Hepatocyte (in vitro differentiated cells): ENCODE measurements around the gene EXOC6B. TPM values are rescaled to one million over a fixed set of nuclear protein-coding genes. Genes with fewer than 3 reads are reported as not detected.

Experiments
- DNase-seq: peaks from one replicate; pipeline ENCODE4 v3.0.0-alpha.2; 2016; ENCODE audit warnings: low spot score
- H2AFZ ChIP-seq: fragments of 200-600 bp; sonication (generic); 2 replicates; pipeline ENCODE4 v1.6.0; 2016; ENCODE audit warnings: antibody characterized with exemption, mild to moderate bottlenecking
- H3K27ac ChIP-seq: fragments of 200-600 bp; sonication (generic); 2 replicates; pipeline ENCODE4 v1.5.1; 2016; ENCODE audit warnings: mild to moderate bottlenecking
- H3K27me3 ChIP-seq: fragments of 200-600 bp; sonication (generic); 2 replicates; pipeline ENCODE4 v1.6.1; 2016
- H3K36me3 ChIP-seq: fragments of 200-600 bp; sonication (generic); replicated peaks from 2 replicates; pipeline ENCODE4 v1.5.1; 2016; ENCODE audit warnings: low read depth; ENCODE audit not compliant: insufficient read depth
- H3K4me1 ChIP-seq: fragments of 200-600 bp; sonication (generic); 2 replicates; pipeline ENCODE4 v1.5.1; 2016; ENCODE audit warnings: mild to moderate bottlenecking, moderate library complexity; ENCODE audit not compliant: insufficient read depth
- H3K4me2 ChIP-seq: fragments of 200-600 bp; sonication (generic); 2 replicates; pipeline ENCODE4 v1.6.0; 2016
- H3K4me3 ChIP-seq: fragments of 200-600 bp; sonication (generic); 2 replicates; pipeline ENCODE4 v1.5.1; 2016; ENCODE audit warnings: mild to moderate bottlenecking
- H3K79me2 ChIP-seq: fragments of 200-600 bp; sonication (generic); 2 replicates; pipeline ENCODE4 v1.6.0; 2017; ENCODE audit warnings: mild to moderate bottlenecking
- H3K9me2 ChIP-seq: fragments of 200-600 bp; sonication (generic); replicated peaks from 2 replicates; pipeline ENCODE4 v1.6.0; 2017; ENCODE audit warnings: mild to moderate bottlenecking; ENCODE audit not compliant: insufficient read depth
- H3K9me3 ChIP-seq: fragments of 200-600 bp; sonication (generic); 2 replicates; pipeline ENCODE4 v1.5.1; 2016; ENCODE audit warnings: low read depth, mild to moderate bottlenecking
- H4K20me1 ChIP-seq: fragments of 200-600 bp; sonication (generic); 2 replicates; pipeline ENCODE4 v1.6.0; 2016; ENCODE audit warnings: mild to moderate bottlenecking; ENCODE audit not compliant: insufficient read depth, poor library complexity, severe bottlenecking
- EZH2 ChIP-seq: fragments of 200-600 bp; sonication (generic); IDR thresholded peaks from 2 replicates; pipeline ENCODE4 v1.6.1; 2016; ENCODE audit warnings: antibody characterized with exemption, mild to moderate bottlenecking, borderline replicate concordance
- EZH2phosphoT487 ChIP-seq: fragments of 200-600 bp; sonication (generic); IDR thresholded peaks from one replicate; pipeline ENCODE4 v1.6.1; 2018; ENCODE audit warnings: antibody characterized with exemption, mild to moderate bottlenecking, low read depth, moderate library complexity; ENCODE audit not compliant: unreplicated experiment, severe bottlenecking
- whole genome bisulfite sequencing: methylation state at CpG from one replicate; pipeline ENCODE4 v1.1.6; 2016; ENCODE audit warnings: low lambda C conversion rate; ENCODE audit errors: missing lambda C conversion rate; 5-methylcytosine and 5-hydroxymethylcytosine counted together
- polyA plus RNA-seq: library from polyadenylated mRNA; unstranded; fragments of >200 nt; fragmentation: Nextera tagmentation; extraction: Ambion mirVana; gene quantifications from 2 replicates; pipeline ENCODE4 v1.2.1, GENCODE V29; 2016
- total RNA-seq: library from RNA; depleted of rRNA; stranded (reverse); fragments of >200 nt; gene quantifications from 2 replicates; pipeline ENCODE4 v1.2.3, GENCODE V29; 2014
- TF ChIP-seq, protein P1 (sequence below): fragments of 200-600 bp; sonication (generic); IDR thresholded peaks from 2 replicates; pipeline ENCODE4 v1.5.1; 2016; ENCODE audit warnings: antibody characterized with exemption, mild to moderate bottlenecking; ENCODE audit not compliant: poor library complexity

EXOC6B gene
- total and polyA plus RNA-seq, 2 experiments from 2014 or later = 11.8 to 36.2 TPM

DNA sequence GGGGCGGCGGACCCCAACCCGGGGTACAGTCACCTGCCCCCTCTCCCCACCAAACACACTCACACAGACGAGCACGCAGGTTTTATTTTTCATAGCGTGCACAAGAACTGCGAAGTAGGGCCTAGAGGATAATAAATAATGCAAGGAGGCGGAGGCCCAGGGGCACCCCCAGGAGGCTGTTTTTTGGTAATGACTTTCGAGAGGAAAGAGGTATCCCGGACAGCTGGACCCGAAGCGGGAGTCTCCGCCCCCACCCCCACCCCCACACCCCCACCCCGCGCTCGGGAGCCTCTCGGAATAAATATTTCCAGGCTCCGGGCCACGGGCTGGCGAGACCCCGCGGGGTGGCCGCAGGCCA is 681.6 kb downstream of the EXOC6B start:
- no peaks in the 10 kb centered on the region for H4K20me1 ChIP-seq
- H3K36me3 ChIP-seq = no peaks in the 10 kb centered on the region
- DNase-seq = no peak
- no peaks in the 10 kb centered on the region for H3K9me2 ChIP-seq
- no peaks in the 10 kb centered on the region for H3K9me3 ChIP-seq
- TF ChIP-seq EZH2phosphoT487 (no peak), EZH2 (no peak)
- TF ChIP-seq, protein P1, sequence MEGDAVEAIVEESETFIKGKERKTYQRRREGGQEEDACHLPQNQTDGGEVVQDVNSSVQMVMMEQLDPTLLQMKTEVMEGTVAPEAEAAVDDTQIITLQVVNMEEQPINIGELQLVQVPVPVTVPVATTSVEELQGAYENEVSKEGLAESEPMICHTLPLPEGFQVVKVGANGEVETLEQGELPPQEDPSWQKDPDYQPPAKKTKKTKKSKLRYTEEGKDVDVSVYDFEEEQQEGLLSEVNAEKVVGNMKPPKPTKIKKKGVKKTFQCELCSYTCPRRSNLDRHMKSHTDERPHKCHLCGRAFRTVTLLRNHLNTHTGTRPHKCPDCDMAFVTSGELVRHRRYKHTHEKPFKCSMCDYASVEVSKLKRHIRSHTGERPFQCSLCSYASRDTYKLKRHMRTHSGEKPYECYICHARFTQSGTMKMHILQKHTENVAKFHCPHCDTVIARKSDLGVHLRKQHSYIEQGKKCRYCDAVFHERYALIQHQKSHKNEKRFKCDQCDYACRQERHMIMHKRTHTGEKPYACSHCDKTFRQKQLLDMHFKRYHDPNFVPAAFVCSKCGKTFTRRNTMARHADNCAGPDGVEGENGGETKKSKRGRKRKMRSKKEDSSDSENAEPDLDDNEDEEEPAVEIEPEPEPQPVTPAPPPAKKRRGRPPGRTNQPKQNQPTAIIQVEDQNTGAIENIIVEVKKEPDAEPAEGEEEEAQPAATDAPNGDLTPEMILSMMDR = no peak
- H3K4me1 ChIP-seq = peaks cover 44% of the 10 kb centered on the region
- peak overlapping the region; percentile 60 for H2AFZ ChIP-seq
- peak overlapping the region; percentile 96 for H3K4me2 ChIP-seq
- H3K27me3 ChIP-seq = peaks cover 61% of the 10 kb centered on the region
- H3K79me2 ChIP-seq = no peaks in the 10 kb centered on the region
- 6% methylated on average over 21 of the region's 23 CpGs for WGBS
- H3K4me3 ChIP-seq = peak overlapping the region; percentile 70
- H3K27ac ChIP-seq = peak overlapping the region; percentile 83

DNA sequence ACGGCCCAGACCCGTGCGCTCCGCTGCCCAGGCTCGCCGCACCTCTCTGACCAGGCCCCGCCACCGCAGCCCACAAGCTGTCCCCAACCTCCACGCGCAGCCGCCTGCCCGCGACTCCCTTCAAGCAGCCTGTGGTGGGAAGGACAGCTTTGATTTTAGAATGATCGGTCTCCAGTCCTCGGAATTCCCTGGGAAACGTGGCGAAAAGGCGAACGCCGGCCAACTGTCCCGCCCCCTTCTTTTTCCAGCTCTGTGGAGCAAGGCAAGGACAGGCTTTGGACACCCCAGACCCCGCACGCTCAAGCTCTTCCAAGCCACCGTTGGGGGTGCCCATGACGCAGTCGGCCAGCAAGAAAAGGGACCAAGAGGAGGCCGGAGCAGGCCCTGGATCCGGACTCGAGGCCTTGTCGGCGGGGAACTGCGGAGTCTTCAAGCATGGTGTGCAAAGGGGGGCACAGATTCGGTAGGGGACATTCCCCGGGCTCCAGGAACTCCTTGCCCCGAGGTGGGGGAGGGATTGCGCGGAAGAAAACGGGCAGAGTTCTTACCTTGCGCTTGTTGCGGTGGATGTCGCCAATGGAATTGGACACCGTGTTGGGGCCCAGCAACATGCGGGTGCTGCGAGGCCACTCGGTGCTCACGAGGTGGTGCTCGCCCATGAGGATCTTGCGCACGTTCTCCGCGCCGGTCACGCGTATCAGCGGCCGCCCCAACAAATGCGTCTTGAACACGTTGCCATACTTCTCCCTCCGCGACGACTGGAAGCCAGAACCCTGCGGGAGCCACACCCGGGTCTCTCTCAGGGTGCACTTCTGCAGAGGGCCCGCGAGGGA is 682.2 kb downstream of the EXOC6B start:
- H3K9me3 ChIP-seq = no peaks in the 10 kb centered on the region
- H3K4me3 ChIP-seq = peak overlapping the region; percentile 38
- WGBS = 8% methylated on average over 63 of the region's 65 CpGs
- H3K27me3 ChIP-seq = peaks cover 58% of the 10 kb centered on the region
- peak overlapping the region; percentile 55 for H3K27ac ChIP-seq
- no peaks in the 10 kb centered on the region for H4K20me1 ChIP-seq
- no peaks in the 10 kb centered on the region for H3K36me3 ChIP-seq
- peak overlapping the region; percentile 58 for H2AFZ ChIP-seq
- peak overlapping the region; percentile 96 for H3K4me2 ChIP-seq
- no peaks in the 10 kb centered on the region for H3K9me2 ChIP-seq
- no peak for TF ChIP-seq EZH2phosphoT487
- TF ChIP-seq EZH2 = peak; percentile 23
- no peaks in the 10 kb centered on the region for H3K79me2 ChIP-seq
- no peak for DNase-seq
- peaks cover 41% of the 10 kb centered on the region for H3K4me1 ChIP-seq

DNA sequence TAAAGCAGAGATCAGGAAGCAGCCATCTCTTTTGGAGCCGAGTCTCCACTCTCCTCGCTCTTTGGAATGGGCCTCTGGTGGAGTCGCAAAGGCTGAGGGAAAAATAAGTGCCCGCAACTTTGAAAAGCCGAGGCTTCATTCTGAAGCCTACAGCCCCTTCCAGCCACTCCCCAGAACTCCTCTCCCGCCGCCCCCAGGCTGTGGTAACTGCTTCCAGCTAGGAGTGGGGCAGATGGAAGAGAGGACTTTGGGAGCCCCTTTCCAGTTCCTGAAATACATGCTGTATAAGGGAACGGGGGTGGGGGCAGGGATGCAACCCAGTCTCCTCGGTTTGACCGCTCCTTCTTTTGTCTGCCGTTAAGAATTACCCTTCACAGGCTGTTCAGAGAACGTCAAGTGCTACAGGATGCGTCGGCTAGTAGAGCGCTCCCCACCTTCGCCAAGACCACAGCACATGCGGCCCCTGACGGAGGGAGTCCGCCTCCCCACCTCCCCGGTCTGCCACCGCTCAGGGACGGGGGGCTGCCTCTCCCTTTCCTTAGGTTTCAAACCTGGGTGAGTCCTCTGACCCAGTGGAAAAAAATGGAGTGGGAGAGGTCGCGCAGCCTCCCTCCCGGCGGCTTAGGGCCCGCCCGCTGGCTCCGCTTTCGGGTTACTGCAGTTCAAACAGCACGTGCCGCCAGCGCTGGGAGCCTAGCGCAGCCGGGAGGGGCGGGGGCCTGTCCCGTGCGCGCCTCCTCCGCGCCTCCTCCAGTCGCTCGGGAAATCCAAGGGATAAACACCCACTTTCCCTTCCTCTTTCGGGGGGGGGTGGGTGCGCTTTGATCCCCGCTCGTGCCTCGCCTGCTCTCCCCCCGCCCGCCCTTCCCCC is 683.0 kb downstream of the EXOC6B start:
- no peak for TF ChIP-seq EZH2phosphoT487
- no peak for TF ChIP-seq EZH2
- TF ChIP-seq, protein P1 = no peak
- no peaks in the 10 kb centered on the region for H3K9me3 ChIP-seq
- H3K27me3 ChIP-seq = peaks cover 54% of the 10 kb centered on the region
- H4K20me1 ChIP-seq = no peaks in the 10 kb centered on the region
- no peaks in the 10 kb centered on the region for H3K36me3 ChIP-seq
- no peaks in the 10 kb centered on the region for H3K79me2 ChIP-seq
- peaks cover 41% of the 10 kb centered on the region for H3K4me1 ChIP-seq
- peak; percentile 86 for DNase-seq
- H3K4me2 ChIP-seq = peak overlapping the region; percentile 96
- H2AFZ ChIP-seq = peak overlapping the region; percentile 58
- H3K9me2 ChIP-seq = no peaks in the 10 kb centered on the region
- 15% methylated on average over 42 of the region's 50 CpGs for WGBS
- peak overlapping the region; percentile 38 for H3K4me3 ChIP-seq
- no peak overlapping the region for H3K27ac ChIP-seq
